ENCODE data around the gene LCE1C. TPM values are rescaled to one million over a fixed set of nuclear protein-coding genes. Genes with fewer than 3 reads are reported as not detected.
A peak's percentile ranks its signal among the peaks of the same experiment; 100 is the strongest.

The LCE1C gene
- total RNA-seq, 1 experiment from 2014 or later, result not detected

DNA sequence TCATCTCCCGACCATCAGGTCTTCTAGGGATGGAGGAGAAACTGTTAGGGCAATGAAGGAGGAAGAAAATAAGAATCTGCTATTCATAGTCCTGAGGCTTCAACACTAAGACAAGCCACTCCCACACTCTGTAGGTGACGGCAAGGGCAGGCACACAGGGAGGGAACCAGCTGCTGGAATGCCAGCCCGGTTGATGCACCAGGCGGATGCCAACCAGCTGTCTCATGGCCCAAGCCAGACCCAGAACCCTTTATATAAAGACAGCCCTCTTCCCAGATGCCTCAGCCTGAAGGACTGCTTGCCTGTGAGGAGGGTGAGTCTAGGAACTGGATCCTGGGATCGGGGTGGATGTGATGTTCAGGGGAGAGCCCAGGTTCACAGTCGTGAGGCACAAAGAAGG, 48.7 kb downstream of the LCE1C start, which contains the start of gene KPRP:
KPRP (plus strand) TSS at position 279 of the 400 bp plus-strand sequence. CDS start 1,564 bp downstream, outside the sequence.
- Histone ChIP-seq H3K79me2 (ENCODE audit: low read length) (no peaks in the 10 kb centered on the region), H3K9me2 (replicated peaks; ENCODE audit: low read length) (no peaks in the 10 kb centered on the region; the same call in 1 of the 2 replicates), H3K9me3 (ENCODE audit: low read length) (no peaks in the 10 kb centered on the region), H3K27me3 (ENCODE audit: low read length) (peaks cover 8% of the 10 kb centered on the region; the same call in 1 of the 2 replicates), H3K9ac (ENCODE audit: low read length) (no peak within 1 kb of the TSS), H3K4me2 (ENCODE audit: low read length) (no peak within 1 kb of the TSS), H3F3A (ENCODE audit: low read length, unreplicated experiment) (no peaks in the 10 kb centered on the region), H3K4me1 (ENCODE audit: insufficient read depth, low read length) (peaks cover 3% of the 10 kb centered on the region), H4K20me1 (ENCODE audit: low read length) (no peaks in the 10 kb centered on the region), H3K36me3 (ENCODE audit: low read depth, low read length) (no peaks in the 10 kb centered on the region), H3K27ac (ENCODE audit: low read length) (no peak within 1 kb of the TSS), H2AFZ (ENCODE audit: low read length) (no peak within 1 kb of the TSS), H3K4me3 (ENCODE audit: low read length) (no peak within 1 kb of the TSS)
- no peak for ATAC-seq
- ChIA-PET CTCF (no interaction called here), POLR2A (ENCODE audit: unreplicated experiment) (no interaction called here)
- no TSS peak for BruUV-seq (replicated peaks)
- TF ChIP-seq EZH2phosphoT487 (IDR thresholded peaks at IDR 0.05; ENCODE audit: borderline replicate concordance, low read length) (no peak), CTCF (conservative IDR thresholded peaks at IDR 0.05; ENCODE audit: low read depth, low read length) (no peak), EZH2 (IDR thresholded peaks at IDR 0.05; ENCODE audit: low read length, unreplicated experiment) (no peak)
- intact Hi-C loops (cut with micrococcal nuclease), result no loop called here
- DNase-seq, result no peak

GRCh38 chr1:152756872-152757271, 49.6 kb downstream of the LCE1C start:
- ChIA-PET POLR2A (ENCODE audit: unreplicated experiment) (no interaction called here), CTCF (no interaction called here)
- Histone ChIP-seq H3K79me2 (ENCODE audit: low read length) (no peaks in the 10 kb centered on the region), H3K4me3 (ENCODE audit: low read length) (no peak overlapping the region), H3F3A (ENCODE audit: low read length, unreplicated experiment) (no peaks in the 10 kb centered on the region), H2AFZ (ENCODE audit: low read length) (no peak overlapping the region), H3K36me3 (ENCODE audit: low read depth, low read length) (no peaks in the 10 kb centered on the region), H3K4me1 (ENCODE audit: insufficient read depth, low read length) (peaks cover 11% of the 10 kb centered on the region), H3K27me3 (ENCODE audit: low read length) (peaks cover 8% of the 10 kb centered on the region; the same call in 1 of the 2 replicates), H3K4me2 (ENCODE audit: low read length) (no peak overlapping the region), H3K27ac (ENCODE audit: low read length) (no peak overlapping the region), H3K9me3 (ENCODE audit: low read length) (no peaks in the 10 kb centered on the region), H3K9me2 (replicated peaks; ENCODE audit: low read length) (no peaks in the 10 kb centered on the region; the same call in 1 of the 2 replicates), H3K9ac (ENCODE audit: low read length) (no peak overlapping the region), H4K20me1 (ENCODE audit: low read length) (no peaks in the 10 kb centered on the region)
- no TSS peak for BruUV-seq (replicated peaks)
- TF ChIP-seq EZH2 (IDR thresholded peaks at IDR 0.05; ENCODE audit: low read length, unreplicated experiment) (no peak), CTCF (conservative IDR thresholded peaks at IDR 0.05; ENCODE audit: low read depth, low read length) (no peak), EZH2phosphoT487 (IDR thresholded peaks at IDR 0.05; ENCODE audit: borderline replicate concordance, low read length) (no peak)
- intact Hi-C loops (cut with micrococcal nuclease), result no loop called here
- DNase-seq (peak; percentile 61), ATAC-seq (peak; percentile 58)

Other genes starting within 250 kb of the LCE1C start
- not detected in 2 replicates for gene LCE3E, start 239.9 kb downstream of the LCE1C start, total RNA-seq (2014; rRNA removed)
- not detected in 2 replicates for gene LCE3D, start 226.1 kb downstream of the LCE1C start, total RNA-seq (2014; rRNA removed)
- gene LCE3C, start 206.4 kb downstream of the LCE1C start, total RNA-seq (2014; rRNA removed), result not detected in 2 replicates
- not detected in 2 replicates for gene LCE3B, start 192.8 kb downstream of the LCE1C start, total RNA-seq (2014; rRNA removed)
- not detected in 2 replicates for gene LCE3A, start 183.5 kb downstream of the LCE1C start, total RNA-seq (2014; rRNA removed)
- gene LCE2D, start 143.3 kb downstream of the LCE1C start, total RNA-seq (2014; rRNA removed), result not detected in 2 replicates
- gene LCE2C, start 131.4 kb downstream of the LCE1C start, total RNA-seq (2014; rRNA removed), result not detected in 2 replicates
- not detected in 2 replicates for gene LCE2B, start 120.5 kb downstream of the LCE1C start, total RNA-seq (2014; rRNA removed)
- gene LCE2A, start 108.3 kb downstream of the LCE1C start, total RNA-seq (2014; rRNA removed), result not detected in 2 replicates
- gene LCE4A, start 98.5 kb downstream of the LCE1C start, total RNA-seq (2014; rRNA removed), result not detected in 2 replicates
- not detected in 2 replicates for gene KPRP, start 48.6 kb downstream of the LCE1C start, total RNA-seq (2014; rRNA removed)
- not detected in 2 replicates for gene LCE1F, start 31.5 kb downstream of the LCE1C start, total RNA-seq (2014; rRNA removed)
- not detected in 2 replicates for gene LCE1E, start 20.4 kb downstream of the LCE1C start, total RNA-seq (2014; rRNA removed)
- gene LCE1D, start 9.9 kb downstream of the LCE1C start, total RNA-seq (2014; rRNA removed), result not detected in 2 replicates
- gene LCE1B, start 5.3 kb upstream of the LCE1C start, total RNA-seq (2014; rRNA removed), result not detected in 2 replicates
- not detected in 2 replicates for gene LCE1A, start 20.8 kb upstream of the LCE1C start, total RNA-seq (2014; rRNA removed)
- not detected in 2 replicates for gene LCE6A, start 36.2 kb upstream of the LCE1C start, total RNA-seq (2014; rRNA removed)
- not detected in 2 replicates for gene LCE7A, start 53.3 kb upstream of the LCE1C start, total RNA-seq (2014; rRNA removed)
- not detected in 2 replicates for gene SMCP, start 71.7 kb upstream of the LCE1C start, total RNA-seq (2014; rRNA removed)
- 0.55 and 1.0 TPM in 2 replicates for gene IVL, start 101.9 kb upstream of the LCE1C start, total RNA-seq (2014; rRNA removed)
- gene SPRR5, start 140.6 kb upstream of the LCE1C start, total RNA-seq (2014; rRNA removed), result not detected in 2 replicates
- gene SPRR4, start 164.0 kb upstream of the LCE1C start, total RNA-seq (2014; rRNA removed), result not detected in 2 replicates
- gene SPRR1A, start 177.4 kb upstream of the LCE1C start, total RNA-seq (2014; rRNA removed), result not detected in 2 replicates
- gene SPRR3, start 195.1 kb upstream of the LCE1C start, total RNA-seq (2014; rRNA removed), result 0.51 TPM in 1 of 2 replicates, not detected in the other
- gene SPRR1B, start 224.6 kb upstream of the LCE1C start, total RNA-seq (2014; rRNA removed), result not detected in 2 replicates
- gene SPRR2D, start 234.5 kb upstream of the LCE1C start, total RNA-seq (2014; rRNA removed), result not detected in 2 replicates

Data from PC-3 (cell line).